IMR-90 (cell line): ENCODE data around the gene CEP135. TPM values are rescaled to one million over a fixed set of nuclear protein-coding genes. Genes with fewer than 3 reads are reported as not detected.

Experiments
- ATAC-seq: fragments of 200-7000 bp; cut with Tn5 transposase; 2 replicates; pipeline ENCODE4 v1.9.1; 2020; ENCODE audit warnings: low read depth, mild to moderate bottlenecking, moderate library complexity
- BruUV-seq: library from RNA; stranded (reverse); fragments of 400-500 nt; replicated peaks from 2 replicates; lab custom pipeline; 2021; lab: Mats Ljungman, UMichigan
- CTCF ChIA-PET: fragments of 300-600 bp; formaldehyde crosslinking; extraction: SDS; loops from one replicate; lab custom pipeline; 2021; ENCODE audit warnings: antibody characterized with exemption; lab: Yijun Ruan, JAX
- POLR2A ChIA-PET: fragments of 300-600 bp; sonication (Branson Sonifier 250); formaldehyde crosslinking; loops from one replicate; lab custom pipeline; 2022; ENCODE audit warnings: antibody characterized with exemption; ENCODE audit not compliant: unreplicated experiment; lab: Charles Lee
- DNase-seq: peaks from one replicate; pipeline ENCODE4 v3.0.0; 2013
- H2AFZ ChIP-seq: replicated peaks from 2 replicates; pipeline ENCODE3; 2013; ENCODE audit warnings: low read length, mild to moderate bottlenecking; ENCODE audit not compliant: poor library complexity
- H2AK5ac ChIP-seq: 2 replicates; pipeline ENCODE4 v1.6.1; 2013; ENCODE audit warnings: low read depth, low read length, inconsistent platforms
- H2AK9ac ChIP-seq: replicated peaks from 2 replicates; pipeline ENCODE3; 2013; ENCODE audit warnings: mild to moderate bottlenecking, low read depth, low read length, moderate library complexity; ENCODE audit not compliant: poor library complexity
- H2BK120ac ChIP-seq: 2 replicates; pipeline ENCODE4 v1.6.1; 2013; ENCODE audit warnings: low read depth, low read length, inconsistent platforms
- H2BK15ac ChIP-seq: 3 replicates; pipeline ENCODE4 v1.6.1; 2013; ENCODE audit warnings: low read depth, low read length, inconsistent platforms
- H2BK20ac ChIP-seq: 2 replicates; pipeline ENCODE4 v1.6.1; 2013; ENCODE audit warnings: low read depth, mild to moderate bottlenecking, inconsistent platforms, low read length, moderate library complexity
- H2BK5ac ChIP-seq: 2 replicates; pipeline ENCODE4 v1.6.1; 2013; ENCODE audit warnings: mild to moderate bottlenecking, low read depth, low read length, inconsistent platforms; ENCODE audit not compliant: poor library complexity, severe bottlenecking
- H3K14ac ChIP-seq: replicated peaks from 2 replicates; pipeline ENCODE4 v1.6.1; 2013; ENCODE audit warnings: low read depth, low read length, inconsistent platforms
- H3K18ac ChIP-seq: 2 replicates; pipeline ENCODE4 v1.6.1; 2013; ENCODE audit warnings: low read depth, low read length, control low read depth
- H3K23ac ChIP-seq: 2 replicates; pipeline ENCODE4 v1.6.1; 2013; ENCODE audit warnings: low read depth, low read length, inconsistent platforms
- H3K27ac ChIP-seq: 2 replicates; pipeline ENCODE4 v1.5.1; 2013; ENCODE audit warnings: mild to moderate bottlenecking, control low read depth, low read length; ENCODE audit not compliant: insufficient read depth
- H3K27me3 ChIP-seq: 2 replicates; pipeline ENCODE4 v1.6.1; 2013; ENCODE audit warnings: low read length; ENCODE audit not compliant: control insufficient read depth, insufficient read depth
- H3K36me3 ChIP-seq: 2 replicates; pipeline ENCODE4 v1.6.1; 2013; ENCODE audit warnings: low read length, mixed read lengths; ENCODE audit not compliant: control insufficient read depth, insufficient read depth
- H3K4ac ChIP-seq: 2 replicates; pipeline ENCODE4 v1.6.1; 2013; ENCODE audit warnings: low read depth, low read length, inconsistent platforms
- H3K4me1 ChIP-seq: 2 replicates; pipeline ENCODE4 v1.6.1; 2013; ENCODE audit warnings: low read length, mixed read lengths; ENCODE audit not compliant: control insufficient read depth, insufficient read depth
- H3K4me2 ChIP-seq: 2 replicates; pipeline ENCODE4 v1.6.1; 2013; ENCODE audit warnings: low read depth, mild to moderate bottlenecking, control low read depth, low read length, moderate library complexity
- H3K4me3 ChIP-seq: 2 replicates; pipeline ENCODE4 v1.5.1; 2013; ENCODE audit warnings: low read depth, mild to moderate bottlenecking, control low read depth, low read length, moderate library complexity; ENCODE audit not compliant: insufficient read depth
- H3K56ac ChIP-seq: 2 replicates; pipeline ENCODE4 v1.6.1; 2013; ENCODE audit warnings: low read length, inconsistent platforms; ENCODE audit not compliant: insufficient read depth; ENCODE audit errors: extremely low read depth
- H3K79me1 ChIP-seq, 2 experiments: 2 replicates each; pipeline ENCODE4 v1.6.1; 2013; ENCODE audit warnings: low read length in 2 of 2, inconsistent platforms in 1 of 2, low read depth in 1 of 2
- H3K9ac ChIP-seq: 2 replicates; pipeline ENCODE4 v1.6.1; 2013; ENCODE audit warnings: low read depth, low read length, control low read depth
- H3K9me1 ChIP-seq: 2 replicates; pipeline ENCODE4 v1.6.1; 2013; ENCODE audit warnings: low read length, inconsistent platforms; ENCODE audit not compliant: insufficient read depth
- H3K9me3 ChIP-seq: 2 replicates; pipeline ENCODE4 v1.6.1; 2013; ENCODE audit warnings: low read length; ENCODE audit not compliant: control insufficient read depth, insufficient read depth
- H4K20me1 ChIP-seq: 2 replicates; pipeline ENCODE4 v1.6.1; 2013; ENCODE audit warnings: low read length, inconsistent platforms; ENCODE audit not compliant: insufficient read depth
- H4K5ac ChIP-seq: 2 replicates; pipeline ENCODE4 v1.6.1; 2013; ENCODE audit warnings: mild to moderate bottlenecking, low read depth, low read length, control low read depth
- H4K8ac ChIP-seq, 2 experiments: 2 replicates each; pipeline ENCODE4 v1.6.1; 2013; ENCODE audit warnings: low read depth in 2 of 2, low read length in 2 of 2, control low read depth in 1 of 2, inconsistent platforms in 1 of 2
- H4K91ac ChIP-seq: 2 replicates; pipeline ENCODE4 v1.6.1; 2013; ENCODE audit warnings: low read depth, low read length, inconsistent platforms; ENCODE audit not compliant: insufficient read depth
- BHLHE40 ChIP-seq: fragments of 150-350 bp; IDR thresholded peaks from 2 replicates; pipeline ENCODE4 v1.6.1; 2016; ENCODE audit warnings: mild to moderate bottlenecking, low read depth, low read length
- CEBPB ChIP-seq: IDR thresholded peaks from 2 replicates; pipeline ENCODE4 v1.6.1; 2012; ENCODE audit warnings: low read depth, low read length, improper control_type of control experiment
- CHD1 ChIP-seq: IDR thresholded peaks from 2 replicates; pipeline ENCODE4 v1.6.1; 2012; ENCODE audit warnings: low read depth, low read length, improper control_type of control experiment
- FOS ChIP-seq: fragments of 150-350 bp; IDR thresholded peaks from 2 replicates; pipeline ENCODE4 v1.6.1; 2016; ENCODE audit warnings: low read depth, low read length
- MAFK ChIP-seq: IDR thresholded peaks from 2 replicates; pipeline ENCODE4 v1.6.1; 2012; ENCODE audit warnings: low read depth, low read length, improper control_type of control experiment
- MAZ ChIP-seq: IDR thresholded peaks from 2 replicates; pipeline ENCODE4 v1.6.1; 2012; ENCODE audit warnings: low read depth, mild to moderate bottlenecking, low read length, improper control_type of control experiment, moderate library complexity, borderline replicate concordance
- MXI1 ChIP-seq: IDR thresholded peaks from 2 replicates; pipeline ENCODE4 v1.6.1; 2012; ENCODE audit warnings: low read depth, mild to moderate bottlenecking, low read length, moderate library complexity, borderline replicate concordance
- NFE2L2 ChIP-seq: fragments of 150-350 bp; IDR thresholded peaks from 2 replicates; pipeline ENCODE4 v1.6.1; 2016; ENCODE audit warnings: low read depth, mild to moderate bottlenecking, low read length
- POLR2A ChIP-seq: IDR thresholded peaks from 2 replicates; pipeline ENCODE4 v1.6.1; 2012; ENCODE audit warnings: mild to moderate bottlenecking, low read depth, low read length
- RAD21 ChIP-seq: IDR thresholded peaks from 2 replicates; pipeline ENCODE4 v1.6.1; 2012; ENCODE audit warnings: low read length, improper control_type of control experiment
- RCOR1 ChIP-seq: IDR thresholded peaks from 2 replicates; pipeline ENCODE4 v1.6.1; 2012; ENCODE audit warnings: mild to moderate bottlenecking, low read length, improper control_type of control experiment; ENCODE audit not compliant: insufficient replicate concordance
- RFX5 ChIP-seq: IDR thresholded peaks from 2 replicates; pipeline ENCODE4 v1.8.0; 2012; ENCODE audit warnings: low read depth, mild to moderate bottlenecking, low read length, moderate library complexity
- SMC3 ChIP-seq: fragments of 150-350 bp; IDR thresholded peaks from 2 replicates; pipeline ENCODE4 v1.6.1; 2016; ENCODE audit warnings: low read depth, mild to moderate bottlenecking, antibody characterized with exemption, low read length, moderate library complexity
- WGBS, 2 experiments: methylation state at CpG; one replicate each; pipeline versions ENCODE4 v1.1.5 to v1.1.7; 2013; ENCODE audit warnings: missing lambda C conversion rate in 2 of 2; ENCODE audit not compliant: insufficient read length in 1 of 2; ENCODE audit errors: extremely low coverage in 2 of 2; 5-methylcytosine and 5-hydroxymethylcytosine counted together
- dilution Hi-C: fragments of 300-500 bp; cut with HindIII; formaldehyde crosslinking; loops from one replicate; pipeline ENCODE4 v1.14.3; 2018; ENCODE audit warnings: low sequenced_read_pairs; ENCODE audit not compliant: unreplicated experiment
- in situ Hi-C: fragments of 300-500 bp; cut with MboI; formaldehyde crosslinking; loops from 3 replicates; pipeline ENCODE4 v1.14.3; 2019; ENCODE audit warnings: low sequenced_read_pairs, inconsistent platforms, mixed read lengths
- intact Hi-C: fragments of 100-400 bp; cut with micrococcal nuclease; formaldehyde crosslinking; loops from 2 replicates; pipeline ENCODE4 v1.10.0; 2022
- polyA plus RNA-seq, 3 experiments: library from polyadenylated mRNA; depleted of rRNA; stranded (reverse); fragments of >200 nt; gene quantifications; 2 replicates each; pipeline ENCODE4 v1.2.3, GENCODE V29; 2012; ENCODE audit warnings: low replicate concordance in 1 of 3
- total RNA-seq: library from RNA; depleted of rRNA; stranded (reverse); fragments of >200 nt; gene quantifications from 2 replicates; pipeline ENCODE4 v1.2.3, GENCODE V29; 2012
- TF ChIP-seq, protein P1 (sequence below): fragments of 150-350 bp; IDR thresholded peaks from 2 replicates; pipeline ENCODE4 v1.6.1; 2016; ENCODE audit warnings: low read depth, mild to moderate bottlenecking, low read length, moderate library complexity, borderline replicate concordance
- TF ChIP-seq, protein P2 (sequence below): conservative IDR thresholded peaks from 2 replicates; pipeline ENCODE4 v1.5.1; 2012; ENCODE audit warnings: mild to moderate bottlenecking, low read depth, low read length, improper control_type of control experiment
- TF ChIP-seq, protein P3 (sequence below): fragments of 150-350 bp; IDR thresholded peaks from 2 replicates; pipeline ENCODE4 v1.6.1; 2017; ENCODE audit warnings: mild to moderate bottlenecking, antibody characterized with exemption, low read length, low read depth

Gene CEP135
- total and polyA plus RNA-seq, 2 of the 4 experiments (the other 2 are of a cell fraction) = 2.7 to 3.2 TPM

GRCh38 chr4:55973650-55974049 lies 24.9 kb downstream of the CEP135 start:
- Histone ChIP-seq H2AFZ (no peak overlapping the region), H3K4me2 (no peak overlapping the region), H3K4ac (no peak overlapping the region), H4K91ac (no peak overlapping the region), H3K4me3 (no peak overlapping the region), H3K27ac (no peak overlapping the region), H3K36me3 (peaks cover 2% of the 10 kb centered on the region; the same call in 1 of the 2 replicates), H3K9ac (no peak overlapping the region), H2AK9ac (no peak overlapping the region), H2BK120ac (no peak overlapping the region), H3K79me1 (no peaks in the 10 kb centered on the region; a peak in 2 of 4 replicates), H3K23ac (no peak overlapping the region), H3K9me1 (no peaks in the 10 kb centered on the region), H3K56ac (no peak overlapping the region), H2BK15ac (no peak overlapping the region), H2AK5ac (no peak overlapping the region), H3K27me3 (no peaks in the 10 kb centered on the region), H3K14ac (no peak overlapping the region), H2BK5ac (no peak overlapping the region), H3K4me1 (no peaks in the 10 kb centered on the region), H4K8ac (no peak overlapping the region), H2BK20ac (no peak overlapping the region), H3K9me3 (no peaks in the 10 kb centered on the region), H4K5ac (no peak overlapping the region), H4K20me1 (no peaks in the 10 kb centered on the region), H3K18ac (no peak overlapping the region)
- intact Hi-C loops (no loop called here), dilution Hi-C loops (no loop called here), in situ Hi-C loops (no loop called here)
- no TSS peak for BruUV-seq
- ChIA-PET CTCF (no interaction called here), POLR2A (no interaction called here)
- no peak for ATAC-seq
- 93% methylated on average over 2 of the region's 2 CpGs; no CpG with 5 or more reads in 1 of the 2 experiments for WGBS, 2 experiments
- TF ChIP-seq RAD21 (no peak), CHD1 (no peak), MAZ (no peak), RCOR1 (no peak), NFE2L2 (no peak), MAFK (no peak), POLR2A (no peak), RFX5 (no peak), FOS (no peak), CEBPB (no peak), MXI1 (no peak), BHLHE40 (no peak), SMC3 (no peak)
- TF ChIP-seq, protein P1, sequence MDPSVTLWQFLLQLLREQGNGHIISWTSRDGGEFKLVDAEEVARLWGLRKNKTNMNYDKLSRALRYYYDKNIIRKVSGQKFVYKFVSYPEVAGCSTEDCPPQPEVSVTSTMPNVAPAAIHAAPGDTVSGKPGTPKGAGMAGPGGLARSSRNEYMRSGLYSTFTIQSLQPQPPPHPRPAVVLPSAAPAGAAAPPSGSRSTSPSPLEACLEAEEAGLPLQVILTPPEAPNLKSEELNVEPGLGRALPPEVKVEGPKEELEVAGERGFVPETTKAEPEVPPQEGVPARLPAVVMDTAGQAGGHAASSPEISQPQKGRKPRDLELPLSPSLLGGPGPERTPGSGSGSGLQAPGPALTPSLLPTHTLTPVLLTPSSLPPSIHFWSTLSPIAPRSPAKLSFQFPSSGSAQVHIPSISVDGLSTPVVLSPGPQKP = no peak
- TF ChIP-seq, protein P2, sequence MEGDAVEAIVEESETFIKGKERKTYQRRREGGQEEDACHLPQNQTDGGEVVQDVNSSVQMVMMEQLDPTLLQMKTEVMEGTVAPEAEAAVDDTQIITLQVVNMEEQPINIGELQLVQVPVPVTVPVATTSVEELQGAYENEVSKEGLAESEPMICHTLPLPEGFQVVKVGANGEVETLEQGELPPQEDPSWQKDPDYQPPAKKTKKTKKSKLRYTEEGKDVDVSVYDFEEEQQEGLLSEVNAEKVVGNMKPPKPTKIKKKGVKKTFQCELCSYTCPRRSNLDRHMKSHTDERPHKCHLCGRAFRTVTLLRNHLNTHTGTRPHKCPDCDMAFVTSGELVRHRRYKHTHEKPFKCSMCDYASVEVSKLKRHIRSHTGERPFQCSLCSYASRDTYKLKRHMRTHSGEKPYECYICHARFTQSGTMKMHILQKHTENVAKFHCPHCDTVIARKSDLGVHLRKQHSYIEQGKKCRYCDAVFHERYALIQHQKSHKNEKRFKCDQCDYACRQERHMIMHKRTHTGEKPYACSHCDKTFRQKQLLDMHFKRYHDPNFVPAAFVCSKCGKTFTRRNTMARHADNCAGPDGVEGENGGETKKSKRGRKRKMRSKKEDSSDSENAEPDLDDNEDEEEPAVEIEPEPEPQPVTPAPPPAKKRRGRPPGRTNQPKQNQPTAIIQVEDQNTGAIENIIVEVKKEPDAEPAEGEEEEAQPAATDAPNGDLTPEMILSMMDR = no peak
- TF ChIP-seq, protein P3, sequence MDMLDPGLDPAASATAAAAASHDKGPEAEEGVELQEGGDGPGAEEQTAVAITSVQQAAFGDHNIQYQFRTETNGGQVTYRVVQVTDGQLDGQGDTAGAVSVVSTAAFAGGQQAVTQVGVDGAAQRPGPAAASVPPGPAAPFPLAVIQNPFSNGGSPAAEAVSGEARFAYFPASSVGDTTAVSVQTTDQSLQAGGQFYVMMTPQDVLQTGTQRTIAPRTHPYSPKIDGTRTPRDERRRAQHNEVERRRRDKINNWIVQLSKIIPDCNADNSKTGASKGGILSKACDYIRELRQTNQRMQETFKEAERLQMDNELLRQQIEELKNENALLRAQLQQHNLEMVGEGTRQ = no peak
- DNase-seq = no peak
